GM19467 (cell line): ENCODE measurements around the gene PNMA5.

Experiments used
- ATAC-seq: cut with Tn5 transposase; IDR thresholded peaks from one replicate; pipeline ENCODE4 v1.9.1; 2021; ENCODE audit warnings: mild to moderate bottlenecking, moderate library complexity; ENCODE audit not compliant: unreplicated experiment

PNMA5 gene

GRCh38 chrX:152959626-152960025, 34.3 kb downstream of the PNMA5 start:
- ATAC-seq = no peak

GRCh38 chrX:152958524-152959465, 35.1 kb downstream of the PNMA5 start:
- ATAC-seq = peak; percentile 96

GRCh38 chrX:152958047-152958446, 35.9 kb downstream of the PNMA5 start:
- no peak for ATAC-seq

- ATAC-seq = no peak
Measured at GRCh38 chrX:152950786-152951185, 43.1 kb downstream of the PNMA5 start.

- ATAC-seq = no peak
Measured at GRCh38 chrX:152949114-152949513, 44.8 kb downstream of the PNMA5 start.

- no peak for ATAC-seq
Measured at GRCh38 chrX:152946681-152947080, 47.2 kb downstream of the PNMA5 start.

- ATAC-seq = no peak
Measured at GRCh38 chrX:152945021-152945979, 48.6 kb downstream of the PNMA5 start.

- ATAC-seq = no peak
Measured at GRCh38 chrX:152943826-152944225, 50.1 kb downstream of the PNMA5 start.

GRCh38 chrX:152942077-152942442, 51.9 kb downstream of the PNMA5 start:
- no peak for ATAC-seq

GRCh38 chrX:152941328-152942076, 52.4 kb downstream of the PNMA5 start:
- peak; percentile 87 for ATAC-seq
